Testis (tissue), 2 donors: ENCODE data around the gene TOM1L2.

Experiments used
- CTCF ChIP-seq, 3 experiments: fragments of 450-650 bp in 2 of 3; fragments of 200-600 bp in 1 of 3; sonication (generic) in 1 of 3; IDR thresholded peaks; one replicate each; pipeline ENCODE4 v1.5.1; 2016 to 2019; ENCODE audit warnings: antibody characterized with exemption in 3 of 3, mild to moderate bottlenecking in 2 of 3, moderate library complexity in 1 of 3
- POLR2A ChIP-seq: fragments of 450-650 bp; IDR thresholded peaks from one replicate; pipeline ENCODE4 v1.6.1; 2017; ENCODE audit warnings: antibody characterized with exemption, mild to moderate bottlenecking, moderate library complexity

GRCh38 chr17:17843096-17843495 lies 129.1 kb downstream of the TOM1L2 start:
- TF ChIP-seq CTCF (IDR thresholded peaks at IDR 0.05) (no peak), POLR2A (no peak)
